Prostate gland (tissue), 2 donors: ENCODE results near the gene RPS28.

ENCODE experiments used
- POLR2A ChIP-seq: fragments of 450-650 bp; IDR thresholded peaks from one replicate; pipeline ENCODE4 v1.6.1; 2016; ENCODE audit warnings: antibody characterized with exemption, mild to moderate bottlenecking
- TF ChIP-seq, protein P1 (sequence below), 4 experiments: fragments of 200-600 bp in 2 of 4; fragments of 450-650 bp in 2 of 4; sonication (generic) in 2 of 4; IDR thresholded peaks; 1 replicate in 3 of 4; 2 replicates in 1 of 4; pipeline ENCODE4 v1.5.1; 2016 to 2019; ENCODE audit warnings: antibody characterized with exemption in 4 of 4, mild to moderate bottlenecking in 2 of 4, moderate library complexity in 2 of 4

- TF ChIP-seq, protein P1, sequence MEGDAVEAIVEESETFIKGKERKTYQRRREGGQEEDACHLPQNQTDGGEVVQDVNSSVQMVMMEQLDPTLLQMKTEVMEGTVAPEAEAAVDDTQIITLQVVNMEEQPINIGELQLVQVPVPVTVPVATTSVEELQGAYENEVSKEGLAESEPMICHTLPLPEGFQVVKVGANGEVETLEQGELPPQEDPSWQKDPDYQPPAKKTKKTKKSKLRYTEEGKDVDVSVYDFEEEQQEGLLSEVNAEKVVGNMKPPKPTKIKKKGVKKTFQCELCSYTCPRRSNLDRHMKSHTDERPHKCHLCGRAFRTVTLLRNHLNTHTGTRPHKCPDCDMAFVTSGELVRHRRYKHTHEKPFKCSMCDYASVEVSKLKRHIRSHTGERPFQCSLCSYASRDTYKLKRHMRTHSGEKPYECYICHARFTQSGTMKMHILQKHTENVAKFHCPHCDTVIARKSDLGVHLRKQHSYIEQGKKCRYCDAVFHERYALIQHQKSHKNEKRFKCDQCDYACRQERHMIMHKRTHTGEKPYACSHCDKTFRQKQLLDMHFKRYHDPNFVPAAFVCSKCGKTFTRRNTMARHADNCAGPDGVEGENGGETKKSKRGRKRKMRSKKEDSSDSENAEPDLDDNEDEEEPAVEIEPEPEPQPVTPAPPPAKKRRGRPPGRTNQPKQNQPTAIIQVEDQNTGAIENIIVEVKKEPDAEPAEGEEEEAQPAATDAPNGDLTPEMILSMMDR (IDR thresholded peaks at IDR 0.05), result no peak
- TF ChIP-seq POLR2A, result no peak
These were observed 49.1 kb downstream of the RPS28 start for GRCh38 chr19:8370176-8371010.
